Measurements from ENCODE around the gene AFF3.

Gene AFF3

GRCh38 chr2:99926986-99927385, 215.4 kb downstream of the AFF3 start:
- Histone ChIP-seq H3K27me3 (ENCODE audit: control insufficient read depth, low read length) (no peaks in the 10 kb centered on the region), H3K9me2 (replicated peaks; ENCODE audit: control insufficient read depth, low read length) (no peaks in the 10 kb centered on the region), H3K4me1 (ENCODE audit: control insufficient read depth, low read length) (peaks cover 53% of the 10 kb centered on the region), H3F3A (ENCODE audit: control insufficient read depth, insufficient read depth) (peaks cover 4% of the 10 kb centered on the region), H3K36me3 (ENCODE audit: control insufficient read depth, low read length) (peaks cover 9% of the 10 kb centered on the region), H3K27ac (ENCODE audit: low read depth, low read length) (no peak overlapping the region), H3K4me3 (ENCODE audit: low read length) (no peak overlapping the region), H3K9me3 (ENCODE audit: control insufficient read depth, insufficient read depth, low read length) (no peaks in the 10 kb centered on the region), H3K4me2 (ENCODE audit: low read length) (no peak overlapping the region), H3K79me2 (ENCODE audit: control insufficient read depth, low read length) (no peaks in the 10 kb centered on the region), H4K20me1 (ENCODE audit: control insufficient read depth, insufficient read depth, low read depth, low read length) (no peaks in the 10 kb centered on the region)
- no peak for TF ChIP-seq CTCF (IDR thresholded peaks at IDR 0.05; ENCODE audit: low read depth, low read length, poor library complexity, severe bottlenecking)

- peaks cover 9% of the 10 kb centered on the region for H3K36me3 ChIP-seq (ENCODE audit: control insufficient read depth, low read length)
- no peaks in the 10 kb centered on the region for H3K27me3 ChIP-seq (ENCODE audit: control insufficient read depth, low read length)
- H4K20me1 ChIP-seq (ENCODE audit: control insufficient read depth, insufficient read depth, low read depth, low read length), result no peaks in the 10 kb centered on the region
- H3F3A ChIP-seq (ENCODE audit: control insufficient read depth, insufficient read depth), result peaks cover 4% of the 10 kb centered on the region
- H3K9me3 ChIP-seq (ENCODE audit: control insufficient read depth, insufficient read depth, low read length), result no peaks in the 10 kb centered on the region
- no peaks in the 10 kb centered on the region for H3K79me2 ChIP-seq (ENCODE audit: control insufficient read depth, low read length)
- no peak overlapping the region for H3K4me3 ChIP-seq (ENCODE audit: low read length)
- H3K4me2 ChIP-seq (ENCODE audit: low read length), result no peak overlapping the region
- H3K27ac ChIP-seq (ENCODE audit: low read depth, low read length), result no peak overlapping the region
- H3K4me1 ChIP-seq (ENCODE audit: control insufficient read depth, low read length), result peaks cover 59% of the 10 kb centered on the region
- TF ChIP-seq CTCF (IDR thresholded peaks at IDR 0.05; ENCODE audit: low read depth, low read length, poor library complexity, severe bottlenecking) (no peak), EZH2phosphoT487 (IDR thresholded peaks at IDR 0.05; ENCODE audit: borderline replicate concordance, low read length) (no peak)
- no peaks in the 10 kb centered on the region for H3K9me2 ChIP-seq (replicated peaks; ENCODE audit: control insufficient read depth, low read length)
Measured at GRCh38 chr2:99925960-99926359, 216.4 kb downstream of the AFF3 start.

- H3K4me3 ChIP-seq (ENCODE audit: low read length), result peak overlapping the region; percentile 17
- H3K4me2 ChIP-seq (ENCODE audit: low read length), result peak overlapping the region; percentile 48
- no peaks in the 10 kb centered on the region for H3K9me3 ChIP-seq (ENCODE audit: control insufficient read depth, insufficient read depth, low read length)
- H3K79me2 ChIP-seq (ENCODE audit: control insufficient read depth, low read length), result no peaks in the 10 kb centered on the region
- peaks cover 35% of the 10 kb centered on the region for H3K4me1 ChIP-seq (ENCODE audit: control insufficient read depth, low read length)
- H3F3A ChIP-seq (ENCODE audit: control insufficient read depth, insufficient read depth), result no peaks in the 10 kb centered on the region
- no peaks in the 10 kb centered on the region for H3K27me3 ChIP-seq (ENCODE audit: control insufficient read depth, low read length)
- TF ChIP-seq CTCF (IDR thresholded peaks at IDR 0.05; ENCODE audit: low read depth, low read length, poor library complexity, severe bottlenecking) (no peak), EZH2phosphoT487 (IDR thresholded peaks at IDR 0.05; ENCODE audit: borderline replicate concordance, low read length) (no peak)
- no peaks in the 10 kb centered on the region for H3K9me2 ChIP-seq (replicated peaks; ENCODE audit: control insufficient read depth, low read length)
- peaks cover 9% of the 10 kb centered on the region for H3K36me3 ChIP-seq (ENCODE audit: control insufficient read depth, low read length)
- no peaks in the 10 kb centered on the region for H4K20me1 ChIP-seq (ENCODE audit: control insufficient read depth, insufficient read depth, low read depth, low read length)
- H3K27ac ChIP-seq (ENCODE audit: low read depth, low read length), result 0 out of 2 replicates have a peak overlapping the region, but pooled peaks have one; percentile 3
Measured at GRCh38 chr2:99922664-99923063, 219.7 kb downstream of the AFF3 start.

GRCh38 chr2:99921903-99922302, 220.5 kb downstream of the AFF3 start:
- Histone ChIP-seq H3K9me3 (ENCODE audit: control insufficient read depth, insufficient read depth, low read length) (no peaks in the 10 kb centered on the region), H3K4me3 (ENCODE audit: low read length) (no peak overlapping the region), H3K4me2 (ENCODE audit: low read length) (peak overlapping the region; percentile 48; the same call in 1 of the 2 replicates), H4K20me1 (ENCODE audit: control insufficient read depth, insufficient read depth, low read depth, low read length) (no peaks in the 10 kb centered on the region), H3F3A (ENCODE audit: control insufficient read depth, insufficient read depth) (no peaks in the 10 kb centered on the region), H3K4me1 (ENCODE audit: control insufficient read depth, low read length) (peaks cover 29% of the 10 kb centered on the region), H3K27me3 (ENCODE audit: control insufficient read depth, low read length) (no peaks in the 10 kb centered on the region), H3K79me2 (ENCODE audit: control insufficient read depth, low read length) (no peaks in the 10 kb centered on the region), H3K9me2 (replicated peaks; ENCODE audit: control insufficient read depth, low read length) (no peaks in the 10 kb centered on the region), H3K27ac (ENCODE audit: low read depth, low read length) (no peak overlapping the region), H3K36me3 (ENCODE audit: control insufficient read depth, low read length) (peaks cover 9% of the 10 kb centered on the region)
- TF ChIP-seq EZH2phosphoT487 (IDR thresholded peaks at IDR 0.05; ENCODE audit: borderline replicate concordance, low read length) (no peak), CTCF (IDR thresholded peaks at IDR 0.05; ENCODE audit: low read depth, low read length, poor library complexity, severe bottlenecking) (no peak)
